Pancreas (tissue), 10 donors: Measurements from ENCODE around the gene RSPH9. TPM values are rescaled to one million over a fixed set of nuclear protein-coding genes. Genes with fewer than 3 reads are reported as not detected.

Experiments used
- ATAC-seq, 4 donors: fragments of 200-7000 bp; cut with Tn5 transposase; one replicate each; pipeline versions ENCODE4 v1.8.0 to v1.9.1; 2020; ENCODE audit warnings: mild to moderate bottlenecking in 4 of 4, moderate library complexity in 4 of 4
- DNase-seq, 6 donors: peaks; one replicate each; pipeline ENCODE4 v3.0.0-alpha.2; 2020
- FAIRE-seq: peaks from 2 replicates; lab custom pipeline; 2012; peaks lifted over from hg19 to GRCh38; lab: Jason Lieb, UNC
- H3K27ac ChIP-seq, 4 donors: fragments of 200-600 bp; sonication (generic); 1 replicate in 3 of 4; 2 replicates in 1 of 4; pipeline versions ENCODE4 v1.5.0 to v1.8.0; 2020
- H3K27me3 ChIP-seq, 4 donors: fragments of 200-600 bp; one replicate each; pipeline ENCODE4 v1.8.0; 2021
- H3K36me3 ChIP-seq, 3 donors: fragments of 200-600 bp; sonication (generic) in 1 of 3; one replicate each; pipeline versions ENCODE4 v1.5.0 to v1.8.0; 2020 to 2021
- H3K4me1 ChIP-seq, 3 donors: fragments of 200-600 bp; one replicate each; pipeline ENCODE4 v1.8.0; 2021
- H3K4me3 ChIP-seq, 4 donors: fragments of 200-600 bp; sonication (generic) in 2 of 4; one replicate each; pipeline versions ENCODE4 v1.5.0 to v1.8.0; 2020 to 2021
- H3K9me3 ChIP-seq, 4 donors: fragments of 200-600 bp; one replicate each; pipeline ENCODE4 v1.8.0; 2021
- CTCF ChIP-seq, 4 donors: fragments of 200-600 bp; sonication (generic) in 3 of 4; IDR thresholded peaks; one replicate each; pipeline versions ENCODE4 v1.5.0 to v1.8.0; 2021; ENCODE audit warnings: antibody characterized with exemption in 4 of 4
- WGBS, 2 donors: extraction: QIAGEN DNeasy Blood & Tissue Kit; methylation state at CpG; one replicate each; pipeline ENCODE4 v1.1.7; 2013; 5-methylcytosine and 5-hydroxymethylcytosine counted together
- intact Hi-C, 3 donors: fragments of 100-400 bp; cut with DNase I; formaldehyde crosslinking; loops; one replicate each; pipeline versions ENCODE4 v1.11.1 to v1.14.2; 2022
- polyA plus RNA-seq, 2 donors: library from polyadenylated mRNA; stranded (reverse); fragments of 200-250 nt; gene quantifications; one replicate each; pipeline ENCODE4 v1.2.3, GENCODE V29; 2013
- total RNA-seq, 6 donors: library from RNA; stranded (reverse); fragmentation: NEBNext Ultra II Directional in 4 of 6; extraction: Animal tissue kit (Norgen Biotek cat#: 25700) in 4 of 6; gene quantifications; one replicate each; pipeline versions ENCODE4 v1.2.1 to v1.2.4, GENCODE V29; 2021 to 2023
- donor health status: healthy with polysubstance abuse.
- donor health status: DM: no; HTN: no; CAD: no; lungs with moderate emphysema.
- donor health status: DM: no; HTN: no; CAD: no.
- donor health status: control.
- donor health status: control.
- donor health status: Bipolar disorder and iron deficiency.
- donor health status: DM: yes; HTN: yes; CAD: no.
- donor health status: DM: no; HTN: no; CAD: no.
- donor health status: DM: no; HTN: no; CAD: no.
- donor health status: DM: yes; HTN: yes; CAD: no.

The RSPH9 gene
- total and polyA plus RNA-seq, 8 donors = 0.06 to 1.1 (median 0.12) TPM; not detected in 3

DNA sequence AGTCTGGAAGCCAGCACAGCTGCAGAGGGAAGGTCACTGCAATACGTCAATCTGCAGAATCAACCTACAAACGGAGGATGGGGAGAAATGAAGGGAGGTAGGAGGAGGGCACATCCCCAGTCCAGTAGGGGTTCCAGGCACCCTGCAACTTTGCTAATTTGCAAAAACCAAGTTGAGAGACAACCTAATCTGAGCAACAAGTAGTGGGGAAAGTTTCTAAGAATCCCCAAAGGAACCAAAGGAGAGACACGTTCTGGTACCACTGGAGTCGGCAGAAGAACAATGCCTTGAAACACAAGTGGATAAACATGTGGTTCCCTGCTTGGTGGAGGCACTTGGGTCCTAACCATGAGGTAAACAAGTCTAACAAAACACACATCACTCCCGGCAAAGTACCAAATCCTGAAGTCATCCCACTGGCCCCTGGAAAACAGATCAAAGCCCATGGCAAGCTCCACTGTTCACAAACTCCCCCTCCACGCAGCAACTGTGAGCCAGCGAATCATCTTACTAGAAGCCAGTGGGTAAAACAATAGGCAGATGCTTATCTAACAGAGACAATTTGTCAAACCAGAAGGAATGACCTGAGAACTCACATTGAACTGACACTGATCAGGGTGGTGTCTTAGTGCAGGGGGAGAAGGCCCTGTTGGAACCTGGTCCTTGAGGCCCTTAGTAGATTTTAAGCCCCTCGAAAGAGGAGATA is 38.0 kb downstream of the RSPH9 start:
- WGBS, 2 donors = 58 to 60% methylated on average over 8 of the region's 8 CpGs
- Histone ChIP-seq H3K36me3 (peaks cover 0 to 19% (median 0%) of the 10 kb centered on the region in 3 donors), H3K27me3 (no peaks in the 10 kb centered on the region), H3K4me1 (peaks cover 8 to 10% (median 9%) of the 10 kb centered on the region in 3 donors), H3K9me3 (no peaks in the 10 kb centered on the region), H3K27ac (no peak overlapping the region), H3K4me3 (no peak overlapping the region)
- ATAC-seq (no peak), FAIRE-seq (no peak), DNase-seq (no peak)
- intact Hi-C loops = no loop called here
- no peak for TF ChIP-seq CTCF (IDR thresholded peaks at IDR 0.05)

DNA sequence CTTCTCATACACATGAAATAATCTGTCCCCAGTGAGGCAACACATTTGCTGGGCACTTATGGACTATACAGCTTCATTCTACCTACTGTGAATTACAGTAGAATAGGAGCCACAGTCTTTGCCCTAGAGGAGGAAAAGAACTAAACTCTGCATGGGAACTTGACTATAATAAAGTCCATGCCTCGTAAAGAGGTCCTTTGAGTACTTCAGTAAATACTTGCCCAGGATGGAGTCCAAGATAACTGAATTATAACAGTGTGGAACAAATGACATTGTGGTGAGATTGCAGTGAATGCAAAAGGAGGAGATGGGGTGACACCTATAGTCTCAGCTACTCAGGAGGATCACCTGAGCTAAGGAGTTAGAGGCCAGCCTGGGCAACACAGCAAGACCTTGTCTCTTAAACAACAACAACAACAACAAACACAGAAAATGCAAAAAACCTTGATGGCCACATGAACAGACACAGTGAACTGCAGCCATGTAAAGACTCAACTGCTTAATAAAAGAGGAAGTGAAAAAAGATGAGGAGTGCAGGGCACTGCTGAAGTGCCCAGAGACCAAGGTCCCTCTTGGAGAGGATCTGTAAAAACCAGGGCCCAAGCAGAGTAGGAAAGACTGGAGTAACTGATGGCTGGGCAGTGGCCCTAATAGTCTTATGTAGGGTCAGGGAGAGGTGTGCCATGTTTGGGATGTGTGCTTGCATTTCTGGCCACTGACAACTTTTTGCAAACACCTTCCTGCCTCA is 39.0 kb downstream of the RSPH9 start:
- ATAC-seq = no peak
- no peak for DNase-seq
- TF ChIP-seq CTCF (IDR thresholded peaks at IDR 0.05) = no peak
- Histone ChIP-seq H3K9me3 (no peaks in the 10 kb centered on the region), H3K4me3 (no peak overlapping the region), H3K36me3 (peaks cover 0 to 14% (median 0%) of the 10 kb centered on the region in 3 donors), H3K4me1 (peaks cover 8 to 13% (median 10%) of the 10 kb centered on the region in 3 donors), H3K27ac (no peak overlapping the region), H3K27me3 (no peaks in the 10 kb centered on the region)
- FAIRE-seq = no peak
- WGBS, 2 donors = 65 to 81% methylated on average over 1 of the region's 1 CpG
- intact Hi-C loops = no loop called here

- H3K4me3 ChIP-seq = peak overlapping the region; percentile 56 to 94 (median 75)
- H3K27ac ChIP-seq = peak overlapping the region in 1 of 4 donors; percentile 63
- no peaks in the 10 kb centered on the region for H3K36me3 ChIP-seq
- H3K4me1 ChIP-seq = peaks cover 8 to 13% (median 10%) of the 10 kb centered on the region in 3 donors
- TF ChIP-seq CTCF (IDR thresholded peaks at IDR 0.05) = no peak
- ATAC-seq (no peak), FAIRE-seq (no peak), DNase-seq (no peak)
- intact Hi-C loops = no loop called here
- H3K27me3 ChIP-seq = no peaks in the 10 kb centered on the region
- 2% methylated on average over 10 of the region's 10 CpGs for WGBS, 2 donors
- H3K9me3 ChIP-seq = no peaks in the 10 kb centered on the region
Measured at GRCh38 chr6:43687079-43687436, 42.2 kb downstream of the RSPH9 start.

DNA sequence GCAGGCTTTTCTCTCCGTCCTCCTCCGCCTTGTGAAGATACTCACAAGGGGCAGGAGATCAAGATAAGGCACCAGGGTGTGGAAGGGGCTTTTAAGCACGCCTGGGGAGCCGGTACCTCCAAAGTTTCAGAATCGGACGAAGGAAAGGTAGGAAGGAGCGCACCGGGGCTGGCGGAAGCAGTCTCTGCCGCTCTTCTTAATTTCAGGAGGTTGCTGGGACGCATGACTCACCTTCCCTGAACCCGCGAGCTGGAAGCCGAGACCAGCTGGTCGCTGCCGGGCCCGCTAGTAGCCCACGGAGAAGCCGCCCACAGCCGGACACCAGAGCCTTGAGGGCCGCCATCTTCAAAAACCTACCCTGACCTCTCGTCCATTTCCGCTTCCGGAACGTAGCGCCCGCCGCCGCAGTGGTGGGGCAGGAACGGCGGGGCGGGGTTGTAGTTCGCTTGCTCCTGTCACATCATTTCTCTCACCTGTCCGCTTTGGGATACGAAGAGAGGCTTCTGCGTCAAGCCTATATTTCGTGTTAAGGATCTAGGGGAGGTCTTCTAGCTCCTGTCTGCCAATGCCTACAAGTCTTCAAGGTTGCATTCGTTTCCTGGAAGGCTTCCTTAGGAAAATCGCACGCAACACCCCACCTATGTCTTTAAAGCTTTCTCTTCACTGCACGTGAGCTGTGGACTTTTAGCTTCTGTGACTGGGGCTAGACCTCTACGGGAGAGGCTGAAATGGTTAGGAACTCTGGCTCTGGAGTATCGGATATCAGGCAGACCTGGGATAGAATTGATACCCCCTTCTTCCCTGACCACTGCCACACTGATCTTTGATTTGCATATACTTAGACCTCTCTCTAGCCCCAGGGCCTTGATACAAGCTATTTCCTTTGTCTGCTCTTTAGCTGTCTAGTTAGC is 42.9 kb downstream of the RSPH9 start, which contains the start of gene MRPS18A:
Gene MRPS18A, minus strand, starts transcription at position 355 of the 911 bp plus-strand sequence. Its CDS starts 12 bp downstream, at position 343.
- DNase-seq (peak; percentile 69 to 90 (median 79)), ATAC-seq (peak; percentile 98 to 100 (median 100)), FAIRE-seq (no peak)
- peak within 1 kb of the TSS in 2 of 4 donors; percentile 62 to 63 for H3K27ac ChIP-seq
- H3K9me3 ChIP-seq = no peaks in the 10 kb centered on the region
- WGBS, 2 donors = 8 to 9% methylated on average over 43 of the region's 43 CpGs
- H3K4me3 ChIP-seq = peak within 1 kb of the TSS; percentile 56 to 94 (median 75)
- H3K4me1 ChIP-seq = peaks cover 8 to 13% (median 10%) of the 10 kb centered on the region in 3 donors
- intact Hi-C loops = no loop called here
- H3K36me3 ChIP-seq = no peaks in the 10 kb centered on the region
- no peak for TF ChIP-seq CTCF (IDR thresholded peaks at IDR 0.05)
- H3K27me3 ChIP-seq = no peaks in the 10 kb centered on the region
